Measurements from ENCODE around the gene TRAPPC13.

DNA sequence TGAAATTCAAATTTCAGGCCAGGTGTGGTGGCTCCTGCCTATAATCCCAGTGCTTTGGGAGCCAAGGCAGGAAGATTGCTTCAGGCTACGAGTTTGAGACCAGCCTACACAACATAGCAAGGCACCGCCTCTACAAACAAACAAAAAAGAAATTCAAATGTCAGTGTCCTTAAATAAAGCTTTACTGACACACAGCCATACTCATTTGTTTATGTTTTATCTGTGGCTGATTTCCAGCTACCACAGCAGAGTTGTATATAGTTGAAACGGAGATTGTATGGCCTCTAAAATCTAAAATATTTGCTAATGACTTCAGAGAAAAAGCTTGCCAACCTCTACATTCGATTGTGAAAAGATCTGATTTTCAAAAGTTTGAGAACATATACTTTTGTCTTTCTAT is 15.4 kb downstream of the TRAPPC13 start:
- TF ChIP-seq, protein P1, sequence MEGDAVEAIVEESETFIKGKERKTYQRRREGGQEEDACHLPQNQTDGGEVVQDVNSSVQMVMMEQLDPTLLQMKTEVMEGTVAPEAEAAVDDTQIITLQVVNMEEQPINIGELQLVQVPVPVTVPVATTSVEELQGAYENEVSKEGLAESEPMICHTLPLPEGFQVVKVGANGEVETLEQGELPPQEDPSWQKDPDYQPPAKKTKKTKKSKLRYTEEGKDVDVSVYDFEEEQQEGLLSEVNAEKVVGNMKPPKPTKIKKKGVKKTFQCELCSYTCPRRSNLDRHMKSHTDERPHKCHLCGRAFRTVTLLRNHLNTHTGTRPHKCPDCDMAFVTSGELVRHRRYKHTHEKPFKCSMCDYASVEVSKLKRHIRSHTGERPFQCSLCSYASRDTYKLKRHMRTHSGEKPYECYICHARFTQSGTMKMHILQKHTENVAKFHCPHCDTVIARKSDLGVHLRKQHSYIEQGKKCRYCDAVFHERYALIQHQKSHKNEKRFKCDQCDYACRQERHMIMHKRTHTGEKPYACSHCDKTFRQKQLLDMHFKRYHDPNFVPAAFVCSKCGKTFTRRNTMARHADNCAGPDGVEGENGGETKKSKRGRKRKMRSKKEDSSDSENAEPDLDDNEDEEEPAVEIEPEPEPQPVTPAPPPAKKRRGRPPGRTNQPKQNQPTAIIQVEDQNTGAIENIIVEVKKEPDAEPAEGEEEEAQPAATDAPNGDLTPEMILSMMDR (IDR thresholded peaks at IDR 0.05) = no peak
- no peak for TF ChIP-seq POLR2A (IDR thresholded peaks at IDR 0.05)

Data from lower leg skin (tissue), 3 donors.